Measurements from ENCODE around the gene SLC24A4. TPM values are rescaled to one million over a fixed set of nuclear protein-coding genes. Genes with fewer than 3 reads are reported as not detected.

SLC24A4 gene
- total and polyA plus RNA-seq, 2 of the 4 experiments (the other 2 are of a cell fraction) = not detected

GRCh38 chr14:92513966-92514843 lies 191.2 kb downstream of the SLC24A4 start:
- no peak overlapping the region for H2BK20ac ChIP-seq (ENCODE audit: low read depth, low read length)
- H4K8ac ChIP-seq (ENCODE audit: low read depth in 2 of 2, low read length in 2 of 2) = peak overlapping the region; percentile 84 to 91
- H4K91ac ChIP-seq (ENCODE audit: insufficient read depth, low read depth, low read length) = peak overlapping the region; percentile 94
- peak overlapping the region; percentile 88 for H2BK120ac ChIP-seq (ENCODE audit: low read depth, low read length)
- peak overlapping the region; percentile 93 for H3K4ac ChIP-seq (ENCODE audit: low read depth, low read length)
- peak overlapping the region; percentile 91 for H2AFZ ChIP-seq (replicated peaks; ENCODE audit: low read length, poor library complexity)
- no peaks in the 10 kb centered on the region for H3K36me3 ChIP-seq (ENCODE audit: control insufficient read depth, insufficient read depth, low read length)
- H3K14ac ChIP-seq (replicated peaks; ENCODE audit: low read depth, low read length) = peak overlapping the region; percentile 93
- H2AK9ac ChIP-seq (replicated peaks; ENCODE audit: low read depth, low read length, poor library complexity) = peak overlapping the region; percentile 98
- 8% methylated on average over 51 of the region's 81 CpGs; no CpG with 5 or more reads in 1 of the 2 experiments for WGBS, 2 experiments (ENCODE audit: extremely low coverage in 2 of 2, insufficient read length in 1 of 2)
- H3K27me3 ChIP-seq (ENCODE audit: control insufficient read depth, insufficient read depth, low read length) = no peaks in the 10 kb centered on the region
- peak overlapping the region; percentile 33 for H2AK5ac ChIP-seq (ENCODE audit: low read depth, low read length)
- peak overlapping the region; percentile 50; the same call in 1 of the 3 replicates for H2BK15ac ChIP-seq (ENCODE audit: low read depth, low read length)
- ChIA-PET POLR2A (ENCODE audit: unreplicated experiment) (interaction anchor here (0.7 kb wide), 1 partner anchor 1126 kb away, joined by 3 read pairs; no protein-coding TSS in a partner anchor), CTCF (no interaction called here)
- BruUV-seq (replicated peaks) = no TSS peak
- H3K9me3 ChIP-seq (ENCODE audit: control insufficient read depth, insufficient read depth, low read length) = no peaks in the 10 kb centered on the region
- H3K9ac ChIP-seq (ENCODE audit: low read depth, low read length) = peak overlapping the region; percentile 92
- peak overlapping the region; percentile 82 for H3K27ac ChIP-seq (ENCODE audit: insufficient read depth, low read length)
- DNase-seq = peak; percentile 22
- peak overlapping the region; percentile 79 for H3K18ac ChIP-seq (ENCODE audit: low read depth, low read length)
- ATAC-seq (ENCODE audit: low read depth) = peak; percentile 27
- H3K4me3 ChIP-seq (ENCODE audit: insufficient read depth, low read depth, low read length) = peak overlapping the region; percentile 68
- peaks cover 19 to 59% of the 10 kb centered on the region in 2 experiments for H3K79me1 ChIP-seq (ENCODE audit: low read depth in 1 of 2, low read length in 2 of 2)
- peak overlapping the region; percentile 90 for H3K4me2 ChIP-seq (ENCODE audit: low read depth, low read length)
- peak overlapping the region; percentile 75 for H4K5ac ChIP-seq (ENCODE audit: low read depth, low read length)
- TF ChIP-seq RAD21 (IDR thresholded peaks at IDR 0.05; ENCODE audit: low read length) (no peak), FOS (IDR thresholded peaks at IDR 0.05; ENCODE audit: low read depth, low read length) (no peak), CTCF (conservative IDR thresholded peaks at IDR 0.05; ENCODE audit: low read depth, low read length) (no peak), POLR2A (IDR thresholded peaks at IDR 0.05; ENCODE audit: low read depth, low read length) (no peak), MXI1 (IDR thresholded peaks at IDR 0.05; ENCODE audit: borderline replicate concordance, low read depth, low read length) (peak; percentile 48; the same call in 1 of the 2 replicates), BHLHE40 (IDR thresholded peaks at IDR 0.05; ENCODE audit: low read depth, low read length) (no peak), MAFK (IDR thresholded peaks at IDR 0.05; ENCODE audit: low read depth, low read length) (no peak)
- TF ChIP-seq, protein P1, sequence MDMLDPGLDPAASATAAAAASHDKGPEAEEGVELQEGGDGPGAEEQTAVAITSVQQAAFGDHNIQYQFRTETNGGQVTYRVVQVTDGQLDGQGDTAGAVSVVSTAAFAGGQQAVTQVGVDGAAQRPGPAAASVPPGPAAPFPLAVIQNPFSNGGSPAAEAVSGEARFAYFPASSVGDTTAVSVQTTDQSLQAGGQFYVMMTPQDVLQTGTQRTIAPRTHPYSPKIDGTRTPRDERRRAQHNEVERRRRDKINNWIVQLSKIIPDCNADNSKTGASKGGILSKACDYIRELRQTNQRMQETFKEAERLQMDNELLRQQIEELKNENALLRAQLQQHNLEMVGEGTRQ (IDR thresholded peaks at IDR 0.05; ENCODE audit: low read depth, low read length) = no peak
- peaks cover 13% of the 10 kb centered on the region for H3K4me1 ChIP-seq (ENCODE audit: control insufficient read depth, insufficient read depth, low read length)
- peaks cover under 1% of the 10 kb centered on the region for H4K20me1 ChIP-seq (ENCODE audit: insufficient read depth, low read length)
- dilution Hi-C loops (cut with HindIII; ENCODE audit: low sequenced_read_pairs, unreplicated experiment) (no loop called here), in situ Hi-C loops (cut with MboI; ENCODE audit: low sequenced_read_pairs) (no loop called here), intact Hi-C loops (cut with micrococcal nuclease) (loop anchor here (1.0 to 10.0 kb wide), 3 partner anchors 38 to 168 kb away; no protein-coding TSS in a partner anchor)
- peaks cover 9% of the 10 kb centered on the region for H3K9me1 ChIP-seq (ENCODE audit: insufficient read depth, low read length)
- H2BK5ac ChIP-seq (ENCODE audit: low read depth, low read length, poor library complexity, severe bottlenecking) = peak overlapping the region; percentile 67
- peak overlapping the region; percentile 56 for H3K56ac ChIP-seq (ENCODE audit: extremely low read depth, insufficient read depth, low read length)
- peak overlapping the region; percentile 84; the same call in 1 of the 2 replicates for H3K23ac ChIP-seq (ENCODE audit: low read depth, low read length)

All from IMR-90 (cell line).